GM10266 (cell line): ENCODE measurements around the gene SDC1.

Experiments
- DNase-seq: peaks from one replicate; pipeline ENCODE4 v3.0.0; 2012; ENCODE audit errors: extremely low spot score
- TF ChIP-seq, protein P1 (sequence below): IDR thresholded peaks from 2 replicates; pipeline ENCODE4 v1.5.1; 2012; ENCODE audit warnings: mild to moderate bottlenecking, low read depth; ENCODE audit not compliant: control insufficient read depth, insufficient read depth; ENCODE audit errors: missing control alignments

The SDC1 gene

DNA sequence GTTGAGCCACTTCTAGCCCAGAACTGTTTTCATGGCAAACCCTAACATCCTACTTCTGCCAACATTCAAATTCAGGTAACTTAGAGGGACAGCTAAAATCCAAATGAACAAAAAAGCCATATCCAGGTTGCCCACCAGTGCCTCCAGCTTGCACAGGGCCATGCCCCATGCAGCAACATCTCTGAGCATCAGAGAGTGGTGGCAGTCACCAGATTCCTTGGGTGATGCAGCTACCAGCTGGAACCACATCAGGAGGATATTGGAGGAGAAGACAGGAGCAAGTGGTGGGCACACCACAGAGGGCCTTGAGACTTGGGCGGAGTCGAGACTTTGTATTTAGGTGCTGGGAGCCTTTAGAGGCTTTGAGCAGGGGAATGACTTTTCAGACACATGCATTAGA lies 50.5 kb downstream of the SDC1 start:
- TF ChIP-seq, protein P1, sequence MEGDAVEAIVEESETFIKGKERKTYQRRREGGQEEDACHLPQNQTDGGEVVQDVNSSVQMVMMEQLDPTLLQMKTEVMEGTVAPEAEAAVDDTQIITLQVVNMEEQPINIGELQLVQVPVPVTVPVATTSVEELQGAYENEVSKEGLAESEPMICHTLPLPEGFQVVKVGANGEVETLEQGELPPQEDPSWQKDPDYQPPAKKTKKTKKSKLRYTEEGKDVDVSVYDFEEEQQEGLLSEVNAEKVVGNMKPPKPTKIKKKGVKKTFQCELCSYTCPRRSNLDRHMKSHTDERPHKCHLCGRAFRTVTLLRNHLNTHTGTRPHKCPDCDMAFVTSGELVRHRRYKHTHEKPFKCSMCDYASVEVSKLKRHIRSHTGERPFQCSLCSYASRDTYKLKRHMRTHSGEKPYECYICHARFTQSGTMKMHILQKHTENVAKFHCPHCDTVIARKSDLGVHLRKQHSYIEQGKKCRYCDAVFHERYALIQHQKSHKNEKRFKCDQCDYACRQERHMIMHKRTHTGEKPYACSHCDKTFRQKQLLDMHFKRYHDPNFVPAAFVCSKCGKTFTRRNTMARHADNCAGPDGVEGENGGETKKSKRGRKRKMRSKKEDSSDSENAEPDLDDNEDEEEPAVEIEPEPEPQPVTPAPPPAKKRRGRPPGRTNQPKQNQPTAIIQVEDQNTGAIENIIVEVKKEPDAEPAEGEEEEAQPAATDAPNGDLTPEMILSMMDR = no peak

DNA sequence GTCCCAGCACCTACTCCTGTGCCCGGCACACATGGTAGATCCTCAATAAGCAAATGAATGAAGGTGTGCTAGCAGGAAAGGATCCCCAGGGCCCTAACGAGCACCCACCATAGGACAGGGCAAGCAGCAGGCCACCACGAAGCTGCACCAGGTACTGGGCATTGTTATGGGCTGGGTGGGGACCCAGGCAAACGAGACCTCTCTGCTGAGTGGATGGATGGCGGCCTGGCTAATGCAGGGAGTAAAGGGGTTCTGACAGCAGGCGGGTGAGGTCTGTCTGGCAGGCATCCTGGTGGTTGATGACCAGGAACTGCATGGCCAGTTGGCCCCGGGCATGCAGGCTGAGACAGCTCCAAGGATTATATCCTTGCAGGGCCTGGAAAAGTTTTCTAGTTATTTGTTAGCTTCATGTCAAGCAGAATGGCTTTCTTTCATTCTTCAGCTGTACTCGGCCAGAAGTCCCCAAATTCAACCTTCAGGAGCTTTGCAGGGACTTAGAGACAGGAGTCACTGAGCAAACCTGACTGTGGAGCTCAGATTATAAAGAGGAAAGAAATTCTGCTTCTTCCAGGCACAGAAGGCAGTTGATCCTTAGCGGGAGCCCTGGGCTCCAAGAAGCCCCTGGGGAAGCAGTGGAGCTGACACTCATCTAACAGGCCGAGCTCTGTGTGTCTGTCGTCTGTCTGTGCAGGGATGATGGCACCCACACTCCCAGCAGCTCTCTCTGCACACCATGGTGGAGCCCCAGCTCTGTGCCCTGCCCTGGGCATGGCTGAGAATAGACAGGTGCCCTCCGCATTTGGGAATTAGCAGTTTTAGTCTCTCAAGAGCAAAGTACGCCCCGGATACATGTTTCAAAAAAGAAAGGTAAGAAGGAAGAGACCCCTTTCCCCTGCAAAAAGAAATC lies 51.2 kb downstream of the SDC1 start:
- no peak for DNase-seq
- TF ChIP-seq, protein P1 = no peak

More for the DNA sequence above, 50.5 kb downstream of the SDC1 start:
- no peak for DNase-seq

DNA sequence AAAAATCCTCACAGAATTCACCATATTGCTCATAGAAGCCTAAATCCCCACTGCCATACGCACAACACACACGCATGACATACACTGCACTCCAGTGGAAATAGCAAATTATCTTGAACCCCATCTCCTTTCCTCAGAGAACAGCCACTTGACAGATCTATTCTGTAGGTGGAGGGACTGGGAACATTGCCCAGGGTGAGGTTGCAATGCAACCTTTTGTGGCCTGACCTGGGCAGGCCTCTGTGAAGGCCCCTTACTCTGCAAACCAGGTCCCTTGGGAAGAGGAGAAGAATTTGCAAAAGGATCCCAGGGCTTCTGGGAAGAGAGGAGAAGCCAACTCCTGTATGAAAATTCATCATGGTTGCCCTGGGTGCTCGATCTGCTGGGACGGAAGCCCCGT lies 51.9 kb downstream of the SDC1 start:
- TF ChIP-seq, protein P1 = no peak

DNA sequence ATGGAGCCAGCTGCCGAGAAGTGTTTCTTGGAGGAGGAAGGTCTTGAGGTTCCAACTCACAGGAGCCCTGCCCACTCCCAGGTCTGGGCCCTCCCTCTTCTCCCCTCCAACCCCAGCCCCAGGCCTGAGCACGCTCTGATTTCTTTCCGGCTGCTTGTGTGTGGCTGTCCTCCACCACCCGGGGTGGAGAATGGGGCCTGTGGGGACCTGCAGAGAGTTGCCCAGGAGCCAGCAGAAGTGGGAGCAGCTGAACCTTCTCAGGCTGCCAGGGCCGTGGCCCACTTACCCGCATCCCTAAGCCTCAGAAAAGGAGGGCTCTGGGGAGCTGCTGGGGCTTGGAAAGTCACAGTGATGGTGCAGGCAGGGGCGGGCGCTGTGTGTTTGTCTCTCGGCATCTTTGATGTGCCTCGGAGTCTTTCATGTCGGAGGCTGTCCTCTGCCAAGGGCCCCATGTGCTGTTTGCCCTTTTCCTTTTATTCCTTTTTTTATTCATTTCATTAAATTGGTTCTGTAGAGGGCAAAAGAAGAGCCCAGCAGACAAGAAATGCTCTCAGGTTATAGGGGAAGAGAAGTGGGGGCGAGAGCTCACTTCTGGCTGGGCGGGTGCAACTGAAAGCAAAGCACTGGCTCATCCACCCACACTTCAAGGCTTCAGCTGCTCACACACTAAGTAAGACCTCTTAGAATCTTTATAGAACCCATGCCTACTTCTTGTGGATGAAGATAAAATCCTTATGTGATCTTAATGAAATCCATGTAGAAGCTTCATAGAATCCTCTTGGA lies 52.5 kb downstream of the SDC1 start:
- no peak for DNase-seq
- TF ChIP-seq, protein P1 = no peak

More for the DNA sequence above, 51.9 kb downstream of the SDC1 start:
- DNase-seq = no peak

DNA sequence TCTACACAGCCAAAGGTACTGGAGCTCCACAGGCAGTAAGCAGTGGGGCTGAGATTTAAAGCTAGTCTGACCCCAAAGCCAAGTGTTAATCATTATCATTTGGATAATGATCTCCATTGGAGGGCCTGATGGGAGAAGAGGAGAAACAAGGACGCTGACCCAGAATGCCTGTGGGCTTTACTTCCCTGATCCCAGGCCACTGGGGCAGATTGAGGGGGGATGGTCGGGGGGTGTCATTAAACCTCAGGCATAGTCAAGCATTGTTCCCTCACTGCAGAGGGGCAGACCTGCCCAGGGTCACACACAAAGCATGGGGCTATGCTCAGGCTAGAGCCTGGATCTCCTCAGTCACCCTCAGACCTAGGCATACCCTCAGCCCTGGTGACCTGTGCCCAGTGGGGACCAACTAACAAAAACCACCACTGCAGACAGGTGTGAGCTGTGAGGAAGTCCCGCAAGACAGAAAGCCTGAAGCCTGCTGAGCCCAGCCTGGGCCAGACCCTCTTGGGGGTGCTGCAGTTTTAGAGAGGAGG lies 53.4 kb downstream of the SDC1 start:
- TF ChIP-seq, protein P1 = no peak
- no peak for DNase-seq

DNA sequence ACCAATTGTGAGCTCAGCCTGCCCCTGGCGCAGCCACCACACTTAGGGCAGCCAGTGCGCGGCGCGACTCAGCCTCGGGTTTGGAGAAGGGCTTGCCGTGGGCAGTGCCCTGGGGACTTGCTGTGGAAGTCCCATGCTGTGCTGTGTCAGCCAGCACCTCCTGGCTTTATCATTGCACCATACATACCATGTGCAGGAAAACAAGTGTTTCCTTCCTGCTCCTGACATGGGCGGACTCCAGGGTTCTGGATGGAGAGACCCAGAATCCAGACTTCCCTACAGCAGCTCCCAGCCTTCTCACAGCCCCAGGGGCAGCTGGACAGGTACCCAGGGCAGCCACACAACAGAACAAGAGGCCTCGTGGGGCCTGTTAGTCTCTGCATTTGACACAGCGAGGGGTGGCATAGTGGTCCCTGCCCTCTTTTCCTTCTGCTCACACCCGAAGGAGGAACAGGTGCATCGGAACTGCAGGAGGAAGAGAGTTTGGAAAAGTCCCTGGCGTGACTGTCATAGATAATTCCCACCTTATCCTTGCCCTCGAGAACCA lies 54.2 kb downstream of the SDC1 start:
- no peak for DNase-seq
- TF ChIP-seq, protein P1 = no peak
